Stimulated activated naive B cell treated with anti-CD40 and anti-IgM and Interleukin-4, amounts not matched to agents 10 μg/mL and 1 μg/mL and 100 μg/mL, for 72 hours (primary cell): Measurements from ENCODE around the gene MUS81.

Experiments used
- ATAC-seq, 2 donors: fragments of 150-1000 bp; cut with Tn5 transposase; replicated peaks; 2 replicates each; pipeline ENCODE4 v1.10.0; 2021; ENCODE audit warnings: moderate library complexity in 1 of 2
- DNase-seq: peaks from one replicate; pipeline ENCODE4 v3.0.0; 2021
- H3K27ac Mint-ChIP-seq: one replicate; pipeline ENCODE4 v1.8.0; 2022; ENCODE audit warnings: mild to moderate bottlenecking, mixed read lengths
- H3K27me3 Mint-ChIP-seq, 2 donors: one replicate each; pipeline ENCODE4 v1.8.0; 2022; ENCODE audit warnings: mixed read lengths in 2 of 2
- H3K36me3 Mint-ChIP-seq, 2 donors: one replicate each; pipeline ENCODE4 v1.8.0; 2022; ENCODE audit warnings: mixed read lengths in 2 of 2, mild to moderate bottlenecking in 1 of 2
- H3K4me1 Mint-ChIP-seq, 2 donors: one replicate each; pipeline ENCODE4 v1.8.0; 2022; ENCODE audit warnings: mixed read lengths in 2 of 2, mild to moderate bottlenecking in 1 of 2
- H3K4me3 Mint-ChIP-seq, 2 donors: one replicate each; pipeline ENCODE4 v1.8.0; 2022; ENCODE audit warnings: mild to moderate bottlenecking in 2 of 2, mixed read lengths in 2 of 2, moderate library complexity in 1 of 2
- H3K9me3 Mint-ChIP-seq, 2 donors: one replicate each; pipeline ENCODE4 v1.8.0; 2022; ENCODE audit warnings: mixed read lengths in 2 of 2, mild to moderate bottlenecking in 1 of 2

Gene MUS81

GRCh38 chr11:65860278-65861164 is at the start of gene MUS81:
MUS81 (plus strand) TSS chr11:65860433; CDS start chr11:65860754, 321 bp downstream.
- H3K36me3 Mint-ChIP-seq: peaks cover 53 to 54% of the 10 kb centered on the region in 2 donors
- peak within 1 kb of the TSS; percentile 99 for H3K27ac Mint-ChIP-seq
- peaks cover 32 to 57% of the 10 kb centered on the region in 2 donors for H3K4me1 Mint-ChIP-seq
- peak; percentile 96 for DNase-seq
- H3K9me3 Mint-ChIP-seq: no peaks in the 10 kb centered on the region
- H3K4me3 Mint-ChIP-seq: peak within 1 kb of the TSS; percentile 97
- ATAC-seq: peak; percentile 48 to 49
- H3K27me3 Mint-ChIP-seq: no peaks in the 10 kb centered on the region

GRCh38 chr11:65811764-65812475 is 48.3 kb upstream of the MUS81 start:
- peaks cover 5 to 7% of the 10 kb centered on the region in 2 donors for H3K27me3 Mint-ChIP-seq
- no peak for DNase-seq
- ATAC-seq: no peak
- H3K36me3 Mint-ChIP-seq: peaks cover 0 to 3% of the 10 kb centered on the region in 2 donors
- H3K9me3 Mint-ChIP-seq: no peaks in the 10 kb centered on the region
- H3K4me1 Mint-ChIP-seq: peaks cover 10 to 16% of the 10 kb centered on the region in 2 donors
- no peak overlapping the region for H3K4me3 Mint-ChIP-seq
- no peak overlapping the region for H3K27ac Mint-ChIP-seq

- H3K4me1 Mint-ChIP-seq: peaks cover 17 to 29% of the 10 kb centered on the region in 2 donors
- H3K9me3 Mint-ChIP-seq: no peaks in the 10 kb centered on the region
- no peak for DNase-seq
- no peaks in the 10 kb centered on the region for H3K27me3 Mint-ChIP-seq
- no peak for ATAC-seq
- no peak overlapping the region for H3K4me3 Mint-ChIP-seq
- no peak overlapping the region for H3K27ac Mint-ChIP-seq
- peaks cover 0 to 3% of the 10 kb centered on the region in 2 donors for H3K36me3 Mint-ChIP-seq
Observed at GRCh38 chr11:65814131-65814985, 45.9 kb upstream of the MUS81 start.

GRCh38 chr11:65814986-65815565 is 45.2 kb upstream of the MUS81 start:
- H3K9me3 Mint-ChIP-seq: no peaks in the 10 kb centered on the region
- no peaks in the 10 kb centered on the region for H3K27me3 Mint-ChIP-seq
- no peak for ATAC-seq
- no peak overlapping the region for H3K27ac Mint-ChIP-seq
- DNase-seq: no peak
- H3K4me1 Mint-ChIP-seq: peaks cover 17 to 29% of the 10 kb centered on the region in 2 donors
- peaks cover 0 to 3% of the 10 kb centered on the region in 2 donors for H3K36me3 Mint-ChIP-seq
- no peak overlapping the region for H3K4me3 Mint-ChIP-seq

- no peak for ATAC-seq
Observed at GRCh38 chr11:65816696-65817095, 43.5 kb upstream of the MUS81 start.

GRCh38 chr11:65817312-65817834 is 42.9 kb upstream of the MUS81 start:
- no peaks in the 10 kb centered on the region for H3K27me3 Mint-ChIP-seq
- peak overlapping the region; percentile 80 to 83 for H3K4me3 Mint-ChIP-seq
- H3K9me3 Mint-ChIP-seq: no peaks in the 10 kb centered on the region
- H3K27ac Mint-ChIP-seq: peak overlapping the region; percentile 81
- ATAC-seq (no peak), DNase-seq (no peak)
- peaks cover 0 to 3% of the 10 kb centered on the region in 2 donors for H3K36me3 Mint-ChIP-seq
- H3K4me1 Mint-ChIP-seq: peaks cover 15 to 29% of the 10 kb centered on the region in 2 donors

More at GRCh38 chr11:65816696-65817095, 43.5 kb upstream of the MUS81 start:
- no peak for DNase-seq
- Mint-ChIP-seq H3K27me3 (no peaks in the 10 kb centered on the region), H3K4me3 (no peak overlapping the region), H3K27ac (peak overlapping the region; percentile 81), H3K9me3 (no peaks in the 10 kb centered on the region), H3K36me3 (peaks cover 0 to 3% of the 10 kb centered on the region in 2 donors), H3K4me1 (peaks cover 15 to 29% of the 10 kb centered on the region in 2 donors)

GRCh38 chr11:65817835-65818680 is 42.2 kb upstream of the MUS81 start:
- DNase-seq (peak; percentile 88), ATAC-seq (peak; percentile 84 to 88)
- Mint-ChIP-seq H3K27me3 (no peaks in the 10 kb centered on the region), H3K4me1 (peaks cover 15 to 29% of the 10 kb centered on the region in 2 donors), H3K27ac (peak overlapping the region; percentile 81), H3K4me3 (peak overlapping the region; percentile 80 to 83), H3K9me3 (no peaks in the 10 kb centered on the region), H3K36me3 (peaks cover 0 to 3% of the 10 kb centered on the region in 2 donors)

GRCh38 chr11:65821107-65821506 is 39.1 kb upstream of the MUS81 start:
- ATAC-seq (no peak), DNase-seq (no peak)
- Mint-ChIP-seq H3K9me3 (no peaks in the 10 kb centered on the region), H3K4me1 (peaks cover 10 to 20% of the 10 kb centered on the region in 2 donors), H3K27ac (no peak overlapping the region), H3K36me3 (peaks cover 0 to 1% of the 10 kb centered on the region in 2 donors), H3K27me3 (no peaks in the 10 kb centered on the region), H3K4me3 (no peak overlapping the region)

- H3K27ac Mint-ChIP-seq: no peak overlapping the region
- H3K9me3 Mint-ChIP-seq: no peaks in the 10 kb centered on the region
- peaks cover 7 to 8% of the 10 kb centered on the region in 2 donors for H3K4me1 Mint-ChIP-seq
- no peaks in the 10 kb centered on the region for H3K36me3 Mint-ChIP-seq
- no peak overlapping the region for H3K4me3 Mint-ChIP-seq
- H3K27me3 Mint-ChIP-seq: no peaks in the 10 kb centered on the region
- no peak for ATAC-seq
- no peak for DNase-seq
Observed at GRCh38 chr11:65822776-65823528, 37.3 kb upstream of the MUS81 start.

- H3K4me1 Mint-ChIP-seq: peaks cover 11 to 12% of the 10 kb centered on the region in 2 donors
Observed at GRCh38 chr11:65826984-65827735, 33.1 kb upstream of the MUS81 start.

GRCh38 chr11:65829459-65829858 is 30.8 kb upstream of the MUS81 start:
- Mint-ChIP-seq H3K9me3 (peaks cover 4 to 5% of the 10 kb centered on the region in 2 donors), H3K4me1 (peaks cover 20 to 23% of the 10 kb centered on the region in 2 donors), H3K4me3 (no peak overlapping the region), H3K27me3 (peaks cover 0 to 9% of the 10 kb centered on the region in 2 donors), H3K36me3 (no peaks in the 10 kb centered on the region), H3K27ac (no peak overlapping the region)
- ATAC-seq (no peak), DNase-seq (no peak)

More at GRCh38 chr11:65826984-65827735, 33.1 kb upstream of the MUS81 start:
- no peak for DNase-seq
- peaks cover 0 to 9% of the 10 kb centered on the region in 2 donors for H3K27me3 Mint-ChIP-seq
- H3K36me3 Mint-ChIP-seq: no peaks in the 10 kb centered on the region
- no peak overlapping the region for H3K27ac Mint-ChIP-seq
- H3K4me3 Mint-ChIP-seq: no peak overlapping the region
- H3K9me3 Mint-ChIP-seq: no peaks in the 10 kb centered on the region
- no peak for ATAC-seq
